Osteoblast (primary cell): ENCODE data around the gene MNX1. TPM values are rescaled to one million over a fixed set of nuclear protein-coding genes. Genes with fewer than 3 reads are reported as not detected.

ENCODE experiments used
- DNase-seq: peaks from one replicate; pipeline ENCODE4 v3.0.0; 2011; ENCODE audit warnings: low spot score, mixed read lengths; ENCODE audit not compliant: insufficient read length; ENCODE audit errors: missing footprints
- H2AFZ ChIP-seq: 2 replicates; pipeline ENCODE4 v1.6.0; 2011; ENCODE audit warnings: mild to moderate bottlenecking, low read length
- H3K27ac ChIP-seq: 2 replicates; pipeline ENCODE4 v1.5.1; 2011; ENCODE audit warnings: mild to moderate bottlenecking, low read depth, low read length, moderate library complexity
- H3K27me3 ChIP-seq: 2 replicates; pipeline ENCODE4 v1.6.0; 2012; ENCODE audit warnings: mild to moderate bottlenecking, control low read depth, inconsistent platforms, low read length, moderate library complexity; ENCODE audit not compliant: insufficient read depth
- H3K36me3 ChIP-seq: 2 replicates; pipeline ENCODE4 v1.5.1; 2011; ENCODE audit warnings: mild to moderate bottlenecking, low read length, control low read depth, moderate library complexity; ENCODE audit not compliant: insufficient read depth
- H3K4me1 ChIP-seq: 2 replicates; pipeline ENCODE4 v1.5.1; 2011; ENCODE audit warnings: mild to moderate bottlenecking, low read length, control low read depth, moderate library complexity; ENCODE audit not compliant: insufficient read depth
- H3K4me2 ChIP-seq: 2 replicates; pipeline ENCODE4 v1.6.0; 2011; ENCODE audit warnings: mild to moderate bottlenecking, low read length; ENCODE audit not compliant: insufficient read depth
- H3K4me3 ChIP-seq: fragments of 200-600 bp; sonication (generic); 3 replicates; pipeline ENCODE4 v1.5.1; 2012; ENCODE audit warnings: mild to moderate bottlenecking, low read length, inconsistent platforms; ENCODE audit not compliant: insufficient read depth
- H3K79me2 ChIP-seq: 2 replicates; pipeline ENCODE4 v1.6.0; 2012; ENCODE audit warnings: mild to moderate bottlenecking, low read length, control low read depth, inconsistent platforms; ENCODE audit not compliant: insufficient read depth
- H3K9me3 ChIP-seq: 2 replicates; pipeline ENCODE4 v1.5.1; 2011; ENCODE audit warnings: low read depth, low read length, control low read depth
- H4K20me1 ChIP-seq: 2 replicates; pipeline ENCODE4 v1.6.0; 2012; ENCODE audit warnings: mild to moderate bottlenecking, low read length, control low read depth; ENCODE audit not compliant: insufficient read depth
- CTCF ChIP-seq: IDR thresholded peaks from 2 replicates; pipeline ENCODE4 v1.5.1; 2011; ENCODE audit warnings: mild to moderate bottlenecking, low read depth, low read length, moderate library complexity; ENCODE audit errors: extremely low read depth
- total RNA-seq: library from RNA; depleted of rRNA; stranded (reverse); fragments of >200 nt; gene quantifications from 2 replicates; pipeline ENCODE4 v1.2.3, GENCODE V29; 2012

Gene MNX1
- total RNA-seq, 1 donor, result not detected

DNA sequence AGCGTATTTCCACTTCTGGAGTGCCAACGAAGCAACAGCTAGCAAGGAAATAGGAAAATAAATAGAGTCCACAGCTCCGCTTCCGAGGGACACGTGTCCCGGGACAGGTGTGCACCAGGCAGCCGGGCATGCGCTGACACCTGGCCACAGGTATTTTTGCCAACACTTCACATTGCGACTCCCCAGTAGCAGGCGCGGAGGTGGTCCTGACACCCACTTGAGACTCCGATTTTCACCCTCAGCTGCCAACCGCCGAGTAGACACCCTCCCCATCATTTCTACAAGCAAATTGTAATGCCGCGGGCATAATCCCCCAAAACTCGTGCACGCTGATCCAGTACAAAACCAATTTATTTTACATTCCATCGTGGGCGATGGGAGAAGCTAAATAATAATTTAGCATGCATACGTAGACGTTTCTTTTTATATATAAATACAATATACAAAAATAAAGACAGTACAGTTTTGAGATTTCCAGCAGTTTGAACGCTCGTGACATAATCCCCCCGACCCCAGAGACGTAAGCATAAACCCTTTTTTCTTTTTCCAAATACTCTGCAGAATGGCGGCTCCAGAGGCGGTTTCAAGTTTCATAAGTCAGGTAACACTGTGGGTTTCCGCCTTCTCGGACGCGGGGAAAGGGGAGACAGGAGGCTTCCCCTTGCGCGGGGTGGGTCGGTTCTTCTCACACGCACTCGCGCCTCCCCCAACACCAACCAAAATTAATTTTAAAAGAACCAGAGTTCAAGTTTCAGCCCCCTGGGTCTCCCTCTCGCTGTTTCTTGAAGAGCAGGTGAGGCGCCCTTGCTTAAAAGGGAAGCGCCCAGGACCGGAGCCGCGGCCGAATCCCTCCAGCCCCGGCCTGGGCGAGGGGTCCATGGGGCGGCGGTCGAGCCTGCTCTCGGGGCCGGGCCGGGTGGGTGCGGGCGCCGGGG, 5.7 kb downstream of the MNX1 start:
- H3K4me1 ChIP-seq, result no peaks in the 10 kb centered on the region
- no peaks in the 10 kb centered on the region for H3K36me3 ChIP-seq
- H3K4me2 ChIP-seq, result no peak overlapping the region
- DNase-seq, result peak; percentile 86
- no peak overlapping the region for H3K27ac ChIP-seq
- H3K4me3 ChIP-seq, result no peak overlapping the region
- TF ChIP-seq CTCF, result no peak
- H3K79me2 ChIP-seq, result no peaks in the 10 kb centered on the region
- H4K20me1 ChIP-seq, result no peaks in the 10 kb centered on the region
- peaks cover 94% of the 10 kb centered on the region for H3K27me3 ChIP-seq
- no peaks in the 10 kb centered on the region for H3K9me3 ChIP-seq
- H2AFZ ChIP-seq, result no peak overlapping the region

DNA sequence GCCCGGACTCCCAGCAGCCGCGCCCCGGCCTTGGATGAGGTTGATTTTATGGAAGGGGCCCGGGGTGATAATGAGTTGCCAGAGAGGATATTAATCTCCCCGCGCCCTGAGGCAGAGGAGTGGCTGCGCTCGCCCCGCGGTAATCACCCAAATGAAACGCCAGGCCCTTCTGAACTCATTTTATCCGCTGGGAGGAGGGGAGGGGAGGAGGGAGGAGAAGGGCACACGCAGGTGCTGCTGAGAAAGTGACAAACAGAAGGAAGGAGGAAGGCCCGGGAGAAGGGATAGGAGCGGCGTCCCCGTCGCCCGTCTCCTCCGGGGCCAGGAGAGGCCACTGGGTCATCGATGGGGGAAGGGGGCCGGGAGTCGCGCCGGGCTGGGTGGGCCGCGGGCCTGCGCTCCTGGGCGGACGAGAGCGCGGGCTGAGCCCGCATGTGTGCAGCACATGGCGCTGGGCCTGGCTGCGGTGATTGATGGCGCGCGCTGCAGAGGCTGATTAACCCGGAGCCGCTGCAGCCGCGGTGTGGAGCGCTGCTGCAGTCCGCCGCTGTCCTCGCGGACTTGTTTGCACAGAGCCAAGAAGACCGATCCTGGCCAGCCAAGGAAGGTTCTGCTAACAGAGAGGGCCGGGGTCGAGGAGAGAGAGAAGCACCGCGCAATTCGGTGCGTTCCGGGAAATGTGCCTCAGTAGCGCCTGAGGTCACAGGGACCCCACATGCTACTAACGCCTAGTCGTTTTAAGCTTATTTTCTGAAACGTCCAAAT, 6.5 kb downstream of the MNX1 start:
- H3K4me3 ChIP-seq, result no peak overlapping the region
- no peaks in the 10 kb centered on the region for H3K4me1 ChIP-seq
- no peaks in the 10 kb centered on the region for H3K79me2 ChIP-seq
- H3K9me3 ChIP-seq, result no peaks in the 10 kb centered on the region
- H3K36me3 ChIP-seq, result no peaks in the 10 kb centered on the region
- H3K4me2 ChIP-seq, result no peak overlapping the region
- H3K27me3 ChIP-seq, result peaks cover 95% of the 10 kb centered on the region
- H2AFZ ChIP-seq, result no peak overlapping the region
- DNase-seq, result peak; percentile 94
- H3K27ac ChIP-seq, result no peak overlapping the region
- H4K20me1 ChIP-seq, result no peaks in the 10 kb centered on the region
- TF ChIP-seq CTCF, result no peak

DNA sequence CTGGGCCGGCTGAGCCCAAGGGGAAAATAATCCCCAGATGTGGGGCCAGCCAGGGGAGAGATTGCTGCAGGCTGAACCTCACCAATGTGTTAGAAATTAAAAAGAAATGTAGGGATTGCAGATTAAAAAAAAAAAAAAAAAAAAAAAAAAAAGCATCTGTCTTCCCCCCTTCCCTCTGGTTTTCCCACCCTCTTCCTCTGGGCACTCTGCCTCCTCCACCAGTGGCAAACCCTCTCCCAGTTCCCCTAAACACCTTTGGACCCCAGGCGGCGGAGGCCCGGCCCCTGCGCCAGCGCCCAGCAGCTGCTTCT, 7.1 kb downstream of the MNX1 start:
- no peak for TF ChIP-seq CTCF
- peak; percentile 80 for DNase-seq
- no peaks in the 10 kb centered on the region for H3K4me1 ChIP-seq
- no peak overlapping the region for H3K4me2 ChIP-seq
- no peaks in the 10 kb centered on the region for H3K9me3 ChIP-seq
- H3K36me3 ChIP-seq, result no peaks in the 10 kb centered on the region
- peaks cover 95% of the 10 kb centered on the region for H3K27me3 ChIP-seq
- no peak overlapping the region for H2AFZ ChIP-seq
- H3K4me3 ChIP-seq, result no peak overlapping the region
- no peaks in the 10 kb centered on the region for H4K20me1 ChIP-seq
- no peaks in the 10 kb centered on the region for H3K79me2 ChIP-seq
- H3K27ac ChIP-seq, result no peak overlapping the region

- Histone ChIP-seq H2AFZ (no peak overlapping the region), H3K79me2 (no peaks in the 10 kb centered on the region), H3K4me3 (no peak overlapping the region), H3K27me3 (peaks cover 95% of the 10 kb centered on the region), H4K20me1 (no peaks in the 10 kb centered on the region), H3K4me1 (no peaks in the 10 kb centered on the region), H3K9me3 (no peaks in the 10 kb centered on the region), H3K4me2 (no peak overlapping the region), H3K27ac (no peak overlapping the region), H3K36me3 (no peaks in the 10 kb centered on the region)
- no peak for TF ChIP-seq CTCF
- peak; percentile 84 for DNase-seq
Observed at GRCh38 chr7:157002819-157003421, 7.5 kb downstream of the MNX1 start.
